ENCODE measurements around the gene MUC7.
A peak's percentile ranks its signal among the peaks of the same experiment; 100 is the strongest.
"Not testable (repeated sequence)": the region's sequence is repeated elsewhere in the genome, so short reads cannot be mapped to it uniquely, and the experiment has no call there.

The MUC7 gene

DNA sequence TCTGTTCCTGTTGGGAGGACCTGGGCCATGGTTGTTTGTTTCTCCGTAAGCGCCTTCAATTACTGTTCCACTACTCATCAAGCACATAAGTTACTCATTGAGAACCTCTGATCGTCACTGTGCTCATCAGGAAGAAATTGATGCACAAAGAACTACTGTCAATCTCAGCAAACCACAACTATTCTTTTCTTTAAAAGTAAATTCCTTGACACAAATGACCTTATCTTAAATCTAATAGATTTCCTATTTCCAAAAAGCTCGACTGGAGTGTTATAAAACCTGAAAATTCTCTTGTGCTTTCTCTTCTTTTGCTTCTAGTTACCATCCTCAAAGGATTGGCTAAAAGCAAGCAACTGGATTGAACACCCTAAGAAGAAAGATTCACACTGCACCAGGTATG lies at the start of gene MUC7:
TSS of gene MUC7 (plus strand) at position 301 of the 400 bp plus-strand sequence. CDS start 1,825 bp downstream, outside the sequence.
- DNase-seq (ENCODE audit: low read depth, low spot score), result no peak

DNA sequence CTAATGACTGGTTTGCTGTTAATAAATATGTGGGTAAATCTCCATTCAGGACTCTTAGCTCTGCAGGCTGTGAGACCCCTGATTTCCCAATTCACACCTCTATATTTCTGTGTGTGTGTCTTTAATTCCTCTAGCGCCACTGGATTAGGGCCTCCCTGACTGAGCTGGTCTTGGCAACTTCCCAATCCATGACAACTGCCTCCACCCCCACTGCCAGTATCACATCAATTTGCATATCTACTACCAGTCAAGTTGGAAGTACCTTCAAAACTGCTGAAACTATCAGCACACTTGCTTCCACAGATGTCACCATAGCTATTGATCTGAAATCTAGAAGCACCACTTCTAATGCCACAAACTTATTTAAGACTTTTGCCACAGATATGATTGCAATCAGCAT lies 46.7 kb upstream of the MUC7 start:
- no peak for DNase-seq (ENCODE audit: low read depth, low spot score)

DNA sequence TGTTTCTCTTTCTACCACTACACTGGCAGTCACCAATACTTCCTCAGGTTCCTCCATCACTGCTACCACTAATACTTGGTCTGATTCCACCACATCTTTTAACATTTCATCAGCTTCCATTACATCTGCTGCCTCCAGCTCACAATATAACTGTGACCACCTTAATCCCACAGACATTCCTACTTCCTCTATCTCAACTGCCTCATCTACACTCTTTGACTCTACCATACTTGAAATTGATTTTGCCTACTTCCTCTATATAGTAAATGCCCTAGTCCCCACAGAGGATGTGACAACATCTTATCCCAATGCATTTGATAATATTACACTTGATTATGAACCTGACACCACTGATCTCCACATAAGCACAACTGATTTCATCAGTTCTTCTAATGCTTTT lies 45.2 kb upstream of the MUC7 start:
- DNase-seq (ENCODE audit: low read depth, low spot score), result no peak

DNA sequence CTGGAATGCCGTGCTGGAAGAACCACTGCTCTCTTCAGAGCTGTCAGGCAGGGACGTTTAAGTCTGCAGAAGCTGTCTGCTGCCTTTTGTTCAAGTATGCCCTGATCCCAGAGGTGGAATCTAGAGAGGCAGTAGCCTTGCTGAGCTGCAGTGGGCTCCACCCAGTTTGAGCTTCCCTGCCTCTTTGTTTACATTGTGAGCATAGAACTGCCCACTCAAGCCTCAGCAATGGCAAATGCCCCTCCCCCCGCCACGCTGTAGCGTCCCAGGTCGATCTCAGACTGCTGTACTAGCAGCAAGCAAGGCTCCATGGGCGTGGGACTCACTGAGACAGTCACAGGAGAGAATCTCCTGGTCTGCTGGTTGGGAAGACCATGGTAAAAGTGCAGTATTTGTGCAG lies 34.8 kb upstream of the MUC7 start:
- DNase-seq (ENCODE audit: low read depth, low spot score), result no peak

DNA sequence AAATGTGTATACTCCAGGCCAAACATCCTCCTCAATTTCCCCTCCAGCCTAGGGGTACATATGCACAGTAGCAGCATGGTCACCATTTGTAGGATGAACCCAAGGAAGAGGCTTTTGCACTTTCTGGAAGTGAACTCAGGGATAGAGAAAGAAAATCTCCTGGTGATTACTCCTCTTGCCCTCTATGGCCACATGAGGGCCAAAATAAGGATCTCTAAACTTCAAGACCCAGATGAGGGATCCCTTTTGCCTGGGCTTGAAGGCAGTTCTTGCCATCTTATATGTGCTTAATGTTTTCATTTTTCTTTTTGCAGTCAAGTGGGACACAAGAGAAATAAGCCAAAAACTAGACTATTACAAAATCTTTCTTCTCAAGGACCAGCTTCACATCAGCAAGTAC lies 29.5 kb upstream of the MUC7 start:
- no peak for DNase-seq (ENCODE audit: low read depth, low spot score)

DNA sequence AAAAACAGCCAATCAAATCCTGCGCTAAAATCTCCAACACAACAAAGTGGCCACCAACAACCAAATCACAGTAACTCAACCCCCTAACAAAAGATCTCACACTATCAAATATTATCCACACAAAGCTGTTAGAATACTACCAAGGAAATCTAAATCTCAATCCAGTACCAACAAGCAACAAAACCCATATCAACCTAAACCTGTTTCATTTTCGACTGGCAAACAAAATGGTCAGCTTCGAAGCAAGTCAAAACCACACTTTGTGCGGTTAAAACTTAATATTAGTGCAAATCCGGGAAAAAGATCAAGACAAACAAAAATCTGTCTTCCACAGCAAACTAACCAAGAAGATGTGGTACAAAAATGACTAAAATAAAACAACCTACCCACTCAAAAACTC lies 28.7 kb upstream of the MUC7 start:
- no peak for DNase-seq (ENCODE audit: low read depth, low spot score)

DNA sequence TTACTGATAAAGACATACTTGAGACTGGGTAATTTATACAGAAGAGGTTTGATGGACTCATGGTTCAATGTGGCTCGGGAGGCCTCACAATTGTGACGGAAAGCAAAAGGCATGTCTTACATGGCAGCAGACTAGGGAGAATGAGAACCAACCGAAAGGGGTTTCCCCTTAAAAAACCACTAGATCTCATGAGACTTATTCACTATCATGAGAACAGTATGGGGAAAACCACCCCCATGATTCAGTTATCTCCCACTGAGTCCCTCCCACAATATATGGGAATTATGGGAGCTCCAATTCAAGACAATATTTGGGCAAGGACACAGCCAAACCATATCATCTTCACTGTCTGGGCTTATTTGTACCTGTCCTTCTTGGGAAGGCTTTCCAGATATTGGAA lies 22.8 kb upstream of the MUC7 start:
- no peak for DNase-seq (ENCODE audit: low read depth, low spot score)

DNA sequence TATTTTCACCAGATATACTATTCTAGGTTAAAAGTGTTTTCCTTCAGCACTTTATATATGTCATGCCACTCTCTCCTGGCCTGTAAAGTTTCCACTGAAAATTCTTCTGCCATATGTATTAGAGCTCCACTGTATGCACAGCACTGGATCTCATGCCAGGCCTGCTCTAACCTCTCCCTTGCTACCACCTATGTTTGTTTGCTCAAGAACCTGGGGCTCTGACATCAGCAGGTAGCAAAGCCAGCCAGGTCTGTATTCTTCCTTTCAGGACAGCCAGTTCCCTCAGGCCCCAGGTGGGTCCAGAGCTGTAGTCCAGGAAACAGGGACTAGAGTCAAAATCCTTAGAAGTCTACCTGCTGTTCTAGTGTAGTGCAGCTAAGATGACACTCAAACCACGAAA lies 19.1 kb upstream of the MUC7 start:
- DNase-seq (ENCODE audit: low read depth, low spot score), result no peak

DNA sequence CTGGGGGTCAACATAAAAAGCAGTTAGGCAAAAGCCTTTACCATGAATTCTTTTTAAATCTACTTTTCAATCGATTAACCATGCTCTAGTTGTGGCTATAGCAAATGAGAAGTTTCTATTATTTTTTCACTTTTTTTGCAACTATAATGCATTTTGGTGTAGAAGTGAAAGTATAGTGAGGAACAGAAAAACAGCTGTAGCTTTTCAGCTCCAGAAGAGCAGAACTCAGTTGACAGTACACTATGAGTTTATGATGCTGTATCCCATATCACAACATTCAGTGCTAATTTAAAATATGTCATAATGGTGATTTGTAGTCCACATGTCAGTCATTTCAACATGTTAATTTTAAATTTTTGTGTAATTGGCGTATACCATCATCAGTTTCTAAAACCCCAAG lies 8.7 kb upstream of the MUC7 start:
- no peak for DNase-seq (ENCODE audit: low read depth, low spot score)

DNA sequence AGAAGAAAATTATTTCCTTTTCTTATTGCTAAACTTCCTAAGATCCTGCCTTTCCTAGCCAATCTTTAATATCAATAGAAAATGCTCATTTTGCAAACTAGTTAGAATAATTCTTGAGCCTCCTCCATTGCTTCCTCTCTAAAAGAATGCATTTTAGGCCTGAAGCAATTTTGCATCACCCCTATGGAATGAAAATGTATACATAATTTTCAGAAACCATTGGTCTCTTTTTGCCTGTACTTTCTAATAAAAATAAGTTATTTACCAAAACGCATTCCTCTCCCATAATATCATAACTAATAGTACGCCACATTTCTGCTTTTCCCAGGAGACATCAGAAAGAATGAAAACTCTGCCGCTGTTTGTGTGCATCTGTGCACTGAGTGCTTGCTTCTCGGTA lies 1.7 kb downstream of the MUC7 start:
- DNase-seq (ENCODE audit: low read depth, low spot score), result no peak

DNA sequence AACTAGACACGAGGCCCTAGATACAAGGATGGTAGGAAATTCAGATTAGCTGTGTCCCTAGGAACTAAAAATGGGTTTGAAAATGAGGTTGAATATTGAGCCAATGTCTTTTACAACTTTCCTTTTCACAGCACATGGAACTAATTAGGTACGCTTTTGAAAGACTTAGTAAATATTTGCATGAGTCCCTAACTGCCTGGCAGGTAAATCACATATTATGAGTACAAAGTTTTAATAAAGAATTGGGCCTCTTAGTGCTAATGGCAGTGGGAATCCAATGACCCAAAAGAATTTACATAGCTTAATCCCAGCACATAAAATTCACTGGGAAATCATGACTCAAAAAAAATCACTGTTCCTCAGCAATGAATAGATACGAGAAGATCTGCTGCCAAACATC lies 16.8 kb downstream of the MUC7 start:
- DNase-seq (ENCODE audit: low read depth, low spot score), result no peak

DNA sequence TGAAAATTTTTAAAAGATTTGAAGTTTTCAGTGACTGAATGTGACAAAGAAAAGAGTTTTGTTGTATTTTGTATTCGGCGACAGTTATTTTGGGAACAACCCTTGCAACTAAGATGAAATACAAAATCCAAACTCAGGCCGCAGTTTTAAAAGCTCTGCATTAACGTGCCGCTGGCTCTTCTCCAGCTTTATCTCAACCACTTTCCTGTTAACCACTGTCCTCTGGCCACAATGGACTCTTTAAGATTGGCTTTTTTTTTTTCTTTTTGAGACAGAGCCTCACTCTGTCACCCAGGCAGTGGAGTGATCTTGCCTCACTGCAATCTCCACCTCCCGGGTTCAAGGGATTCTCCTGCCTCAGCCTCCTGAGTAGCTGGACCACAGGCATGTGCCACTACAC lies 24.2 kb downstream of the MUC7 start:
- no peak for DNase-seq (ENCODE audit: low read depth, low spot score)

DNA sequence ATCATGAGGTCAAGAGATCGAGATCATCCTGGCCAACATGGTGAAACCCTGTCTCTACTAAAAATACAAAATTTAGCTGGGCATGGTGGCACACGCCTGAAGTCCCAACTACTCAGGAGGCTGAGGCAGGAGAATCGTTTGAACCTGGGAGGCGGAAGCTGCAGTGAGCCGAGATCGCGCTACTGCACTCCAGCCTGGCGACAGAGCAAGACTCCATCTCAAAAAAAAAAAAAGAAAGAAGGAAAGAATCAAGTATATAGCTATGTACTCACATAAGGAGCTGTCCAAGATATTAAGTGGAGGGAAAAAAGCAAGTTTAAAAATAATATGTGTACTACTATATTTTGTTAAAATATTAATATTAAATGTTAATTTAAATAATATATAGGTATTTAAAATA lies 29.8 kb downstream of the MUC7 start:
- not testable (repeated sequence) for DNase-seq (ENCODE audit: low read depth, low spot score)

DNA sequence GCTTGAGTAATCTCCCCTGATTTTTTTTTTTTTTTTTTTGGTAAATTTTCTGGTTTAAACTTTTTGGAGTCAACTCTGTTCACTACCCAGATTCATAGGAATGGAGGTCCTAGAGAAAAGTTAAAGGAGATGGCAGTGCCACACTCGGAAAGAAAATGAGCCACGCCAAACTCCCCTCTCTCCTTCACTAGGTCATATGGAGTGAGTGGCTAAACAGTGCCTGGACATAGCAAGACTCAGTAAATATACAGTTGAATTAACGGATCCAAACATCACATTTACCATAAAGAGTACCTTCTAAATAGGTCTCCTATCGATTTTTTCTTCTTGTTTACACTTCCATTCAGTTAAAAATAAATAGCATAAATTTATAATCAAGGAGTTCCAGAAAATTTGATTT lies 32.7 kb downstream of the MUC7 start:
- DNase-seq (ENCODE audit: low read depth, low spot score), result no peak

DNA sequence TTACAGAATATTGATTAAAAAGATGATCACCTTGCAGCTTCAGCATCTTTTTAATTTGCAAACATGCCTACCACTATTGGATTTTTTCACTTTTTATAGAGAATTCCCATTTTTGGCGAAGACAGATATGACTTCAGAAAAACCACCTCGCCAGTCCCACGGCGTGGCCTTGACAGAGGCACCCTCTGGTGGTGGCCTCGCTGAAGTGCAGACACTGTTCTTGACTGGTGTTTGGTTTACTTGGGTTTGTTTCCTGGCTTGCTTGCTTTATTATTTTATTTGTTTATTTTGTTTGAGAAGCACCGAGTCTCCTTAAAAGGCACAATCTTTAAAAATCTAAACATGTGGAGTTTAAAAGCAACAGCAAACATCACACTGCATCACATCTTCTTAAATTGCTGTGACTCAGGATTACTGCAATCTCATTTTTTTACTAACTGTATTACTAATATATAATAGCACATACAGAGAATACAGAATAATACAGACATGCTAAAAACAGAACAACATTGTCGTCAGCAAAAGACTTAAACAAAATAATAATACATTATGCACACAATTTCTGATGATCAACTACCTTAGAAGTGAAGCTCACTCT lies 33.3 kb downstream of the MUC7 start:
- no peak for DNase-seq (ENCODE audit: low read depth, low spot score)

DNA sequence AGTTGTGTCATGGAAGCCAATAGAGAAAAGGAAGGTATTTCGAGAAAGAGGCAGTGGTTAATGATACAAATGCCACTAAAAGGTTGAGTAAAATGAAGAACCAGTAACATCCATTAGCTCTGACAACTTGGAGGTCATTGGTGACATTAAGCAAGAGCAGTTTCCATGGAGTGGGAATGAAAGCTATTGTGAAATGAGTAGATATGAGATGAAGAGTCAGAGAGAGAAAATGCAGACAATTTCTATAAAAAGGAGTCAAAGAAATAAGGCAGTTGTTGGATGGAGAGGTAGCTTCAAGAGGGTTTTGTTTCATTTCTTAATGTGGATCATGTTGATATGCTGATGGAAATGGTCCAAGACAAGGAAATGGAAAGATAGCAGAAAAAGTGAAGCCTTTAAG lies 36.8 kb downstream of the MUC7 start:
- DNase-seq (ENCODE audit: low read depth, low spot score), result no peak

DNA sequence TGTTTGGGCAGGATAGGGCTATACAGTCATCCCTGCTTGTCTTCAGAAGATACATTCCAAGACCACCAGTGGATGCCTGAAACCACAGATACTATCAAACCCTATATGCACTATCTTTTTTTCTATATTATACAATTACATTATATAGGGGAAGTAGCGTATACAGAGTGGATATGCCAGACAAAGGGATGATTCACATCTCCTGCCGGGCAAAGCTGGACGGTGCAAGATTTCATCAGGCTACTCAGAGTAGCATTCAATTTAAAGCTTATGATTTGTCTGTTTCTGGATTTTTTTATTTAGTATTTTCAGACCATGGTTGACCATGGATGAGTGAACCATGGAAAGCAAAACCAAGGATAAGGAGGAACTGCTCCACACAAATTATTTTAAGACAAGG lies 39.4 kb downstream of the MUC7 start:
- DNase-seq (ENCODE audit: low read depth, low spot score), result no peak

DNA sequence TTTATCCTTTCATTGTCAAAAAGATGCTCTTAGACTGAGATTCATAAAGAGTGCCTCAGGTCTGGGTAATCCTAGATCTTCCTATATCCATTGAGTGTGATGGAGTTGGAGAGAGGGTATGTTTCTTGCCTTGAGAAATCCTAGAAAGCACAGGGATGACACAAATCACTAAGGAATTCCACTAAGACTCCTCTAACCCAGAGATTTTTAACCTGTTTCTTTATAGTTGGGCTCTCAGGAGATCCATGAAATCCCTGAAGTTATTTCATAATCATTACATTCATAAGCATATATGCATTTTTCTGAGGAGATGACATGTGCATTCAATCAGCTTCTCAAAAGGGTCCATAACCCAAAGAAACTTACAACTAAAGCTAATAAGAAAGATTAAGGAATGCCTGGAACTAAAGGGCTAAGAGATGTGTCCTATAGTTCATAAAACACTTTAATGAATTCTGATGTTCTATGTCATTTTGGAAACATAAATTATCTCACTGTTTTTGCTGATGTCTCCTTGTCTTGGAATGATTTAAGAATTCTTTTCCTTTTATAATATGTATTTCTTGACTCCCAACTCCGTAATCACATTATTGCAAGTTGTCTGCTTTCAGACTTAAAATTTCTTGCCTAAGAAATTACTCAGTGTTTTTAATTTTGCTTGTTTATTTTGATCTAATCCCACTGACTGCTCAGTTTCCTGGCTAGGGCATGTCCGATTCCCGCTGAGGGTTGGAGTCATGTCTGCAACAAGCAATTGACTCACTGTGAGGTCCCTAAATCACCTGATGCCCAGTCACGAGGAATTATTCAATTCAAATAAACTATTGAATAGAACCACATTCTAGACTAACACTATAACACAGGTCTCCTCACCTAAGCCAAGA lies 43.6 kb downstream of the MUC7 start:
- no peak for DNase-seq (ENCODE audit: low read depth, low spot score)

DNA sequence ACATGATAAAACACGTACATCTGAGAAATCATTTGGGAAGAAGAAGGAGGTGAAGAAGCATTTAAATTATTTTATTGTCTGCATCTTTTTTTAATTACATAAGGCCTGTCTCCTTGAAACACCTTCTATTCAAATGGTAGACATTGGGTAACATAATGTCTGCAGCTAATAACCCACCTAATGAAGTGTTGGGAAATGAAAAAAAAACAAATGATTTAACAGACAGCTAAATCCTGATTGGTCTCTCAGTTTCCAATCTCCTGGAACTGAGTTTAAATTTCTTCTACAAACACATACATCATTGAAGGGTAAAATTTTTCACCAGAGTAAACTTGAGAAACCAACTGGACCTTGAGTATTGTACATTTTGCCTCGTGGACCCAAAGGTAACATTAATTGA lies 46.3 kb downstream of the MUC7 start, which contains the start of gene AMTN:
TSS of gene AMTN (plus strand) at position 301 of the 400 bp plus-strand sequence. CDS start 209 bp downstream, outside the sequence.
- no peak for DNase-seq (ENCODE audit: low read depth, low spot score)

DNA sequence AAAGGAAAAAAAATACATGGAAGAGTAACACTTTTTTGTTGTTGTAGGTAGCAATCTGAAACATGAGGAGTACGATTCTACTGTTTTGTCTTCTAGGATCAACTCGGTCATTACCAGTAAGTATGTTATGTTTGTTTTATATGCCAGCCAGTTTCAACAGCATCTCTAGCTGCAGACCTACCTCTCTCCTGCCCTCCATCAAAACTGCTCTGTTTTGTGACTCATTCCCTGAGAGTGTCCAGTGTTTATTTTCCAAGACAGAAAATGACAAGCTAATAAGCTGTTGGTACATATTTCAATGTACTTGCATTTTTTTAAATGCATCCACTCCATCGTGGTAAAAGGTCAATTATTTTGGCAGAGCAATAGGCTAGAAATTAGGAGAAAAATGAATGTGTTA lies 46.7 kb downstream of the MUC7 start:
- DNase-seq (ENCODE audit: low read depth, low spot score), result no peak

DNA sequence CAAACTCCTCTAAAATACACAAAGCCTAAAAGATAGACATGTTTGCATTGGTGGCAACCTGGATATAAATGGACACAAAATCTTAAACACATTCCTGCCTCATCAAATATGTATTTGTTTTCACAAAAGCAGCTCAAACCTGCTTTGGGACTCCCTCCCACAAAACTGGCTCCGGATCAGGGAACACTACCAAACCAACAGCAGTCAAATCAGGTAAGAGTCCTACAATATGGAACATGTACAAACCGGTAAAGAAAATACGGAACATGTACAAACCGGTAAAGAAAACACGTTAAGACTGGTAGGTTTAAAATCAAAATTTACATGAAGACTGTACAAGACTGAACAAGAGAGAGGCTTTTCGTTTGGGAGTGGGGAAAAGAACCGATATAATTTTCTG lies 50.6 kb downstream of the MUC7 start:
- no peak for DNase-seq (ENCODE audit: low read depth, low spot score)

DNA sequence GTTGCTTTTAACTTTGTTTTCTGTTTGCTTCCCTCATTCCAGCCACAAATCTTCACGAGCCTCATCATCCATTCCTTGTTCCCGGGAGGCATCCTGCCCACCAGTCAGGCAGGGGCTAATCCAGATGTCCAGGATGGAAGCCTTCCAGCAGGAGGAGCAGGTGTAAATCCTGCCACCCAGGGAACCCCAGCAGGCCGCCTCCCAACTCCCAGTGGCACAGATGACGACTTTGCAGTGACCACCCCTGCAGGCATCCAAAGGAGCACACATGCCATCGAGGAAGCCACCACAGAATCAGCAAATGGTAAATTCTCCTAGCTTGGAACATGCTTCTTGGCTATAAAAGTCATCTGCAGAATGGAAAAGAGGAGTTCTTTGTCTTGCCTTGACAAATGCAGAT lies 59.0 kb downstream of the MUC7 start:
- DNase-seq (ENCODE audit: low read depth, low spot score), result no peak

DNA sequence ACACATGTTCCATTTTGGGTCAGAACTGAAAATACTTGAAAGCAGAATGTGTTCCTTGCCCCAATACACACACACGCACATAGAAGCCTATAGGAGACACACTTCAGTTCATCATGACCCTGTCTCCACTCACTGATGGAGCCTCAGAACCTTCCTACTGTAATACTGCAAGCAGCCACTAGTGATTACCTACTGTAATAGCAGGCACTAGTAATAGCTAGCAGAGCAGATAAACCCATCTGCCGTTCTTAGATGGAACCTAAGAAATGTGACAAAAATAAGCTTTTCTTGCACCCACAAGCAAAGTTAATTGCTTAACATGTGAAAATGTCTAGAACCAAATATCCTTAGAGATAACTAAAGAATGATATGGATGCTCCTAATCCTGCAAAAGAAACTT lies 60.0 kb downstream of the MUC7 start:
- peak; percentile 9 for DNase-seq (ENCODE audit: low read depth, low spot score)

All from iPS DF 19.7 (cell line).